LNCAP (cell line): ENCODE results near the gene PSMA3.

Experiments
- TF ChIP-seq, protein P1 (sequence below): fragments of 450-650 bp; IDR thresholded peaks from 2 replicates; pipeline ENCODE4 v1.5.1; 2017; ENCODE audit warnings: mild to moderate bottlenecking

PSMA3 gene

DNA sequence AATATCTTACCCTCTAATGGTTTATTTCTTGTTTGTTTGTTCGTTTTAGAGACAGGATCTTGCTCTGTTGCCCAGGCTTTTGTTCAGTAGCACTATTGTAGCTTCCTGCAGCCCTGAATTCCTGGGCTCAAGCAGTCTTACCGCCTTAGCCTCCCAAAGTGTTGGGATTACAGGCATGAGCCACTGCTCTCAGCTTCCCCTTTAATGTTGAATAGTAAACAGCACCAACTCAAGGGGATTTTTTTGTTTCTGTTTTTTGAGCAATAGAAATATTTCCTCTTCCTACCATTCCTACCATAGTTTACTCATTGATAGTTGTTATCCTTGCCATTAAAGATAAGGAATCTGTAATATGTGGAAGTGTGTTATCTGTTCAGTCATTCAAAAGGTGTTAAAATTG is 64.4 kb downstream of the PSMA3 start:
- TF ChIP-seq, protein P1, sequence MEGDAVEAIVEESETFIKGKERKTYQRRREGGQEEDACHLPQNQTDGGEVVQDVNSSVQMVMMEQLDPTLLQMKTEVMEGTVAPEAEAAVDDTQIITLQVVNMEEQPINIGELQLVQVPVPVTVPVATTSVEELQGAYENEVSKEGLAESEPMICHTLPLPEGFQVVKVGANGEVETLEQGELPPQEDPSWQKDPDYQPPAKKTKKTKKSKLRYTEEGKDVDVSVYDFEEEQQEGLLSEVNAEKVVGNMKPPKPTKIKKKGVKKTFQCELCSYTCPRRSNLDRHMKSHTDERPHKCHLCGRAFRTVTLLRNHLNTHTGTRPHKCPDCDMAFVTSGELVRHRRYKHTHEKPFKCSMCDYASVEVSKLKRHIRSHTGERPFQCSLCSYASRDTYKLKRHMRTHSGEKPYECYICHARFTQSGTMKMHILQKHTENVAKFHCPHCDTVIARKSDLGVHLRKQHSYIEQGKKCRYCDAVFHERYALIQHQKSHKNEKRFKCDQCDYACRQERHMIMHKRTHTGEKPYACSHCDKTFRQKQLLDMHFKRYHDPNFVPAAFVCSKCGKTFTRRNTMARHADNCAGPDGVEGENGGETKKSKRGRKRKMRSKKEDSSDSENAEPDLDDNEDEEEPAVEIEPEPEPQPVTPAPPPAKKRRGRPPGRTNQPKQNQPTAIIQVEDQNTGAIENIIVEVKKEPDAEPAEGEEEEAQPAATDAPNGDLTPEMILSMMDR, result no peak

DNA sequence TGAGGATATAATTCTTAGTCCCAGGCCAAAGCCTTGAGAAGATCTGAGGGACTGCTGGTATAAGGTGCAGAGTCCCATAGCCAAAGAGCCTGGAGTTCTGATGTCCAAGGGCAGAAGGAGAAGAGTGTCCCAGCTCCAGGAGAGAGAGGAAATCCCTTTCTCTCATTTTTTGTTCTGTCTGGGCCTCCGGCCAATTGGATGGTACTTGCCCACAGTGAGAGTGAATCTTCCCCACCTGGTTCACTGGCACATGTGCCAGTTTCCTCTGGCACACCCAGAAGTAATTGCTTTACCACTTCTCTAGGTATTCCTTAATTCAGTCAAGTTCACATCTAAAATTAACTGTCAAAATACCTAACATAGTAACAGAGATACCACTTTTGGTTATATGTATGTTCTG is 69.1 kb downstream of the PSMA3 start:
- TF ChIP-seq, protein P1, result no peak

DNA sequence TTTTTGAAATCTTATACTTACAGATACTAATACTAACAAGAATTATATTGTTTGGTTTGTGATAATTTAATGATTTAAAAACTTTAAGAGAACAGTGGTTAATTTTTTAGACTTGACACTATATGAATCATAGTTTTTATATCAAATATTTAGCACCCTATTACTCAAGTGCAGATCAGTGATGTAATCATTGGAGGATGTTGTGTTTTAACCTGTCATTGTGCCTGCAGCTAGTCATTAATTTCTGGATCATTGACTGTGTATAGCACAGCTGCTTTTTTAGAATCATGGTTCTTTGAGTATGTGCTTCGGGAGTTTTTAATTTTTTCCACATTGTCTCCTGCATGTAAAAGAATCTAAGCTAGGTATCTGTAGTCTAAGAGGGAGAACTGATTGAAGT is 71.0 kb downstream of the PSMA3 start:
- TF ChIP-seq, protein P1, result no peak
